ENCODE measurements around the gene MDGA2.
A peak's percentile ranks its signal among the peaks of the same experiment; 100 is the strongest.

The MDGA2 gene

GRCh38 chr14:47211263-47211662 is 464.1 kb downstream of the MDGA2 start:
- Histone ChIP-seq H3K4me3 (ENCODE audit: insufficient read depth, low read length, poor library complexity, severe bottlenecking) (no peak overlapping the region), H3K9me2 (replicated peaks; ENCODE audit: insufficient read depth, low read length) (no peaks in the 10 kb centered on the region), H2AFZ (ENCODE audit: low read depth, low read length, severe bottlenecking) (peak overlapping the region; percentile 41), H3F3A (ENCODE audit: insufficient read depth) (no peaks in the 10 kb centered on the region), H4K20me1 (ENCODE audit: low read depth, low read length) (no peaks in the 10 kb centered on the region), H3K79me2 (ENCODE audit: insufficient read depth, low read length) (no peaks in the 10 kb centered on the region), H3K4me2 (ENCODE audit: low read depth, low read length, poor library complexity, severe bottlenecking) (no peak overlapping the region), H3K9ac (ENCODE audit: low read length) (no peak overlapping the region), H3K36me3 (ENCODE audit: low read length) (no peaks in the 10 kb centered on the region), H3K27ac (ENCODE audit: low read depth, low read length) (no peak overlapping the region), H3K9me3 (ENCODE audit: insufficient read depth, low read length) (no peaks in the 10 kb centered on the region), H3K27me3 (ENCODE audit: low read length) (no peaks in the 10 kb centered on the region)
- TF ChIP-seq CTCF (IDR thresholded peaks at IDR 0.05; ENCODE audit: insufficient read depth, low read length, poor library complexity, severe bottlenecking) (no peak), EZH2phosphoT487 (conservative IDR thresholded peaks at IDR 0.05; ENCODE audit: low read length) (no peak)

GRCh38 chr14:47210099-47210498 is 465.3 kb downstream of the MDGA2 start:
- H3F3A ChIP-seq (ENCODE audit: insufficient read depth), result no peaks in the 10 kb centered on the region
- no peak overlapping the region for H3K4me2 ChIP-seq (ENCODE audit: low read depth, low read length, poor library complexity, severe bottlenecking)
- TF ChIP-seq EZH2phosphoT487 (conservative IDR thresholded peaks at IDR 0.05; ENCODE audit: low read length) (no peak), CTCF (IDR thresholded peaks at IDR 0.05; ENCODE audit: insufficient read depth, low read length, poor library complexity, severe bottlenecking) (no peak)
- no peaks in the 10 kb centered on the region for H3K9me3 ChIP-seq (ENCODE audit: insufficient read depth, low read length)
- H3K9ac ChIP-seq (ENCODE audit: low read length), result no peak overlapping the region
- H3K9me2 ChIP-seq (replicated peaks; ENCODE audit: insufficient read depth, low read length), result no peaks in the 10 kb centered on the region
- no peaks in the 10 kb centered on the region for H3K36me3 ChIP-seq (ENCODE audit: low read length)
- no peak overlapping the region for H2AFZ ChIP-seq (ENCODE audit: low read depth, low read length, severe bottlenecking)
- H4K20me1 ChIP-seq (ENCODE audit: low read depth, low read length), result no peaks in the 10 kb centered on the region
- H3K79me2 ChIP-seq (ENCODE audit: insufficient read depth, low read length), result no peaks in the 10 kb centered on the region
- no peaks in the 10 kb centered on the region for H3K27me3 ChIP-seq (ENCODE audit: low read length)
- H3K4me3 ChIP-seq (ENCODE audit: insufficient read depth, low read length, poor library complexity, severe bottlenecking), result no peak overlapping the region
- H3K27ac ChIP-seq (ENCODE audit: low read depth, low read length), result no peak overlapping the region

- H3K79me2 ChIP-seq (ENCODE audit: insufficient read depth, low read length), result no peaks in the 10 kb centered on the region
- H3K9me2 ChIP-seq (replicated peaks; ENCODE audit: insufficient read depth, low read length), result no peaks in the 10 kb centered on the region
- no peak for TF ChIP-seq EZH2phosphoT487 (conservative IDR thresholded peaks at IDR 0.05; ENCODE audit: low read length)
- TF ChIP-seq CTCF (IDR thresholded peaks at IDR 0.05; ENCODE audit: insufficient read depth, low read length, poor library complexity, severe bottlenecking), result no peak
- H3F3A ChIP-seq (ENCODE audit: insufficient read depth), result no peaks in the 10 kb centered on the region
- H3K27ac ChIP-seq (ENCODE audit: low read depth, low read length), result no peak overlapping the region
- no peaks in the 10 kb centered on the region for H3K36me3 ChIP-seq (ENCODE audit: low read length)
- no peak overlapping the region for H3K4me3 ChIP-seq (ENCODE audit: insufficient read depth, low read length, poor library complexity, severe bottlenecking)
- H3K9ac ChIP-seq (ENCODE audit: low read length), result no peak overlapping the region
- H2AFZ ChIP-seq (ENCODE audit: low read depth, low read length, severe bottlenecking), result no peak overlapping the region
- H3K4me2 ChIP-seq (ENCODE audit: low read depth, low read length, poor library complexity, severe bottlenecking), result no peak overlapping the region
- no peaks in the 10 kb centered on the region for H3K9me3 ChIP-seq (ENCODE audit: insufficient read depth, low read length)
- no peaks in the 10 kb centered on the region for H3K27me3 ChIP-seq (ENCODE audit: low read length)
- no peaks in the 10 kb centered on the region for H4K20me1 ChIP-seq (ENCODE audit: low read depth, low read length)
Observed at GRCh38 chr14:47208434-47208833, 467.0 kb downstream of the MDGA2 start.

Measured in SU-DHL-6 (cell line).